Aorta (tissue), 5 donors: ENCODE measurements around the gene ANKRD65. TPM values are rescaled to one million over a fixed set of nuclear protein-coding genes. Genes with fewer than 3 reads are reported as not detected.
"Not testable (repeated sequence)": the region's sequence is repeated elsewhere in the genome, so short reads cannot be mapped to it uniquely, and the experiment has no call there.

Source experiments
- ATAC-seq: fragments of 200-7000 bp; cut with Tn5 transposase; one replicate; pipeline ENCODE4 v1.9.1; 2022; ENCODE audit warnings: moderate library complexity; ENCODE audit not compliant: low FRiP score
- DNase-seq, 2 donors: peaks; one replicate each; pipeline ENCODE4 v3.0.0-alpha.2; 2020
- H3K27ac ChIP-seq, 2 donors: one replicate each; pipeline ENCODE4 v1.5.1; 2013; ENCODE audit warnings: low read length in 2 of 2, mild to moderate bottlenecking in 2 of 2, moderate library complexity in 2 of 2, control low read depth in 1 of 2, inconsistent platforms in 1 of 2, low read depth in 1 of 2
- H3K27me3 ChIP-seq, 2 donors: one replicate each; pipeline ENCODE4 v1.6.1; 2013; ENCODE audit warnings: control low read depth in 1 of 2, low read length in 1 of 2, mild to moderate bottlenecking in 1 of 2, moderate library complexity in 1 of 2; ENCODE audit not compliant: insufficient read depth in 2 of 2, control insufficient read depth in 1 of 2
- H3K36me3 ChIP-seq, 2 donors: one replicate each; pipeline ENCODE4 v1.6.1; 2013; ENCODE audit warnings: control low read depth in 1 of 2, low read length in 1 of 2, mild to moderate bottlenecking in 1 of 2; ENCODE audit not compliant: insufficient read depth in 2 of 2, control insufficient read depth in 1 of 2
- H3K4me1 ChIP-seq, 2 donors: one replicate each; pipeline ENCODE4 v1.6.1; 2013; ENCODE audit warnings: low read length in 2 of 2, control low read depth in 1 of 2, mild to moderate bottlenecking in 1 of 2, moderate library complexity in 1 of 2; ENCODE audit not compliant: insufficient read depth in 2 of 2, control insufficient read depth in 1 of 2
- H3K4me3 ChIP-seq, 2 donors: one replicate each; pipeline ENCODE4 v1.5.1; 2013; ENCODE audit warnings: low read length in 2 of 2, control low read depth in 1 of 2, mild to moderate bottlenecking in 1 of 2
- H3K9me3 ChIP-seq: one replicate; pipeline ENCODE4 v1.6.1; 2013; ENCODE audit warnings: mild to moderate bottlenecking, low read length; ENCODE audit not compliant: control insufficient read depth
- WGBS, 2 donors: extraction: QIAGEN DNeasy Blood & Tissue Kit; methylation state at CpG; one replicate each; pipeline ENCODE4 v1.1.7; 2013; 5-methylcytosine and 5-hydroxymethylcytosine counted together
- intact Hi-C, 2 donors: fragments of 100-400 bp; cut with DNase I; formaldehyde crosslinking; loops; one replicate each; pipeline versions ENCODE4 v1.14.2 to v1.15.0; 2022
- polyA plus RNA-seq, 2 donors: library from polyadenylated mRNA; stranded (reverse); fragments of 200-250 nt; gene quantifications; one replicate each; pipeline ENCODE4 v1.2.3, GENCODE V29; 2013
- total RNA-seq, 2 donors: library from RNA; stranded (reverse); fragmentation: NEBNext Ultra II Directional; extraction: Animal tissue kit (Norgen Biotek cat#: 25700); gene quantifications; one replicate each; pipeline ENCODE4 v1.2.1, GENCODE V29; 2021
- donor health status: healthy with polysubstance abuse.
- donor health status: Bipolar disorder and iron deficiency.
- donor health status: DM: no; HTN: no; CAD: no.
- donor health status: DM: no; HTN: no; CAD: no.
- donor health status: DM: yes; HTN: yes; CAD: no.

The ANKRD65 gene
- total and polyA plus RNA-seq, 4 donors, result 0.13 to 6.9 (median 1.5) TPM; not detected in 1

GRCh38 chr1:1385339-1385738 lies 35.7 kb downstream of the ANKRD65 start:
- H3K4me3 ChIP-seq, intact Hi-C loops, DNase-seq, H3K27ac ChIP-seq, ATAC-seq, H3K9me3 ChIP-seq, H3K4me1 ChIP-seq, H3K27me3 ChIP-seq: not testable (repeated sequence)
- WGBS, 2 donors, result 94 to 95% methylated on average over 29 of the region's 29 CpGs
- H3K36me3 ChIP-seq, result peaks cover 3 to 18% of the 10 kb centered on the region in 2 donors

DNA sequence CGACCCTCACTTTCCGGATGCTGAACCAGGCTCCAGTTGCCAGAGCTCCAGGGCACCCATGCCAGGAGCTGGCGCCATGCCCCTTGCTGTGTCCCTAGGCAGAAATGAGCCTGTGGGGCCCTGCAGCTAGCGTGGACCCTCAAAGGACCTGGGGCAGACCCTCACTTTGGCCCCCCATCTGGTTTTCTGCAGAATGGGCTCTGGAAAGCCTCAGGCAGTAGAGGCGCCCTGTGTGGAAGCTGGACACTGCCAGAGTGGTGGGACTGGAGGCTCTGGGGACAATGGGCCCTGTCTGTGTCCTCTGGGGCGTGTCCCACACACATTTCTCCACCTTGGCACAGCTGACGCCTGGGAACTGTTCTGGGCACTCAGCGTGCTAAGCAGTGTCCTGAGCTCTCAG lies 39.8 kb downstream of the ANKRD65 start:
- WGBS, 2 donors, result 66 to 69% methylated on average over 8 of the region's 8 CpGs
- H3K27ac ChIP-seq, result no peak overlapping the region
- ATAC-seq (no peak), DNase-seq (no peak)
- intact Hi-C loops, result no loop called here
- no peak overlapping the region for H3K4me3 ChIP-seq
- peaks cover 0 to 3% of the 10 kb centered on the region in 2 donors for H3K36me3 ChIP-seq
- no peaks in the 10 kb centered on the region for H3K9me3 ChIP-seq
- no peaks in the 10 kb centered on the region for H3K27me3 ChIP-seq
- H3K4me1 ChIP-seq, result no peaks in the 10 kb centered on the region

DNA sequence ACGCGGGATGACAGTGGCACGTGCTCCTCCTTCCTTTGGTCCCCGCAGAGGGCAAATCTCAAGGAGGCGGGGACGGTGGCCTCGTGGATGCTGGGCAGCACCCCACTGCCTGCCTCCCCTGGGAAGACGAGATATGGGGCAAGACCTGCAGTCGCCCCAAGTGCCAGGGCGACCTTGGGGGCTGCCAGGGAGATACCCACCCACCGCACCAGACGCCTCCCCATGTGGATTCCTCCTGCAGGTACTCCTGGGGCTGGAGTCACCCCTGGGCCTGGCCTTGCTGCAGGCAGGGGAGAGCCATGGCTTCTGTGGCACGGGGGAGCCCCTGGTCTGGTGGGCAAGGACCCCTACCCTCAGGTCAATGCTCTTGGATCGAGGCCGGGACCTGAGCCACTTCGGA lies 40.2 kb downstream of the ANKRD65 start:
- no peaks in the 10 kb centered on the region for H3K9me3 ChIP-seq
- intact Hi-C loops, result no loop called here
- DNase-seq (no peak), ATAC-seq (no peak)
- H3K4me1 ChIP-seq, result no peaks in the 10 kb centered on the region
- no peak overlapping the region for H3K4me3 ChIP-seq
- no peak overlapping the region for H3K27ac ChIP-seq
- H3K36me3 ChIP-seq, result no peaks in the 10 kb centered on the region
- 87 to 92% methylated on average over 16 of the region's 16 CpGs for WGBS, 2 donors
- no peaks in the 10 kb centered on the region for H3K27me3 ChIP-seq

- DNase-seq, result no peak
- WGBS, 2 donors, result 90 to 92% methylated on average over 16 of the region's 16 CpGs
- no peaks in the 10 kb centered on the region for H3K9me3 ChIP-seq
- ATAC-seq, result no peak
- no peak overlapping the region for H3K27ac ChIP-seq
- intact Hi-C loops, result no loop called here
- no peaks in the 10 kb centered on the region for H3K36me3 ChIP-seq
- H3K4me3 ChIP-seq, result no peak overlapping the region
- H3K4me1 ChIP-seq, result no peaks in the 10 kb centered on the region
- no peaks in the 10 kb centered on the region for H3K27me3 ChIP-seq
These were observed 43.4 kb downstream of the ANKRD65 start for GRCh38 chr1:1377540-1378205.

DNA sequence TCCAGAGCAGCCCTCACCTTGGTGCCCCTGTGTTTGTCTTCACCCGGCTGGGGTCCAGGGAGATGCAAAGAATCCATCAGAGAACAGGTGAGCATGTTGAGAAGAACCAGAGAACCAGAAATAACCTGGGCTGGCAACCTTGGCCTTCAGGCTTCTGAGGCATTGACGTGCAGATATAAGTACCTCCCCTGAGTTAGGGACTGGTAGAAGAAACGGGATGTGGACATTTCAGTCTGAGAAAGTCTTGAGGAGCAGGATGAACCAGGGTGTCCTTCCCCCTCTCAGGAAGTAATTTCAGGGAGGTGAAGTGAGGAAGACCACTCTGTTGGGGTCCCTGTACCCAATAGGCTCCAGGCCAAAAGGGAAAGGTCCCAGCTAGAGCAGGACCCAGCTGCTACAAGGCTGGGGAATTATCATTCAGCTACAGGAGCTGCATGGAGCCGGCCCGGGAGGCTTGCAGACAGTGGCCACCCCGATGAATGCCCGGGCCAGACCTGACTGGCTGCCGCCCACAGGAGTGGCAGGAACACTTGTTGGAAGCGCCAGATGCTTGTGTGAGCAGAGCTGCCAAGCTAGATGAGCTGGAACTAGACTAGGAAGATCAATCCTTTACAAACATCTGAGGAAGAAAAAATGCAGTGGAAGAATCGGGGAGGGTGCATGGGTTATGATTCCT lies 44.4 kb downstream of the ANKRD65 start:
- Histone ChIP-seq H3K27ac (no peak overlapping the region), H3K36me3 (no peaks in the 10 kb centered on the region), H3K27me3 (no peaks in the 10 kb centered on the region), H3K4me3 (no peak overlapping the region), H3K4me1 (no peaks in the 10 kb centered on the region), H3K9me3 (no peaks in the 10 kb centered on the region)
- intact Hi-C loops, result no loop called here
- ATAC-seq (no peak), DNase-seq (no peak)
- WGBS, 2 donors, result 86 to 89% methylated on average over 10 of the region's 10 CpGs

- Histone ChIP-seq H3K4me3 (peak within 1 kb of the TSS; percentile 61 to 69), H3K27ac (peak within 1 kb of the TSS in 1 of 2 donors; percentile 73), H3K36me3 (no peaks in the 10 kb centered on the region), H3K27me3 (no peaks in the 10 kb centered on the region), H3K9me3 (no peaks in the 10 kb centered on the region), H3K4me1 (no peaks in the 10 kb centered on the region)
- intact Hi-C loops, result loop anchor here in 1 of 2 donors (1.0 kb wide), 1 partner anchor 67 kb away; the partner anchor contains the start of gene PUSL1
- WGBS, 2 donors, result 0% methylated on average over 63 to 85 of the region's 85 CpGs
- DNase-seq, result peak; percentile 99
- ATAC-seq, result peak; percentile 97
These were observed 46.0 kb downstream of the ANKRD65 start, which contains the start of gene AURKAIP1 for GRCh38 chr1:1374929-1375662. Gene AURKAIP1, minus strand, starts transcription at chr1:1375207. Its CDS starts 451 bp downstream, at chr1:1374756.

DNA sequence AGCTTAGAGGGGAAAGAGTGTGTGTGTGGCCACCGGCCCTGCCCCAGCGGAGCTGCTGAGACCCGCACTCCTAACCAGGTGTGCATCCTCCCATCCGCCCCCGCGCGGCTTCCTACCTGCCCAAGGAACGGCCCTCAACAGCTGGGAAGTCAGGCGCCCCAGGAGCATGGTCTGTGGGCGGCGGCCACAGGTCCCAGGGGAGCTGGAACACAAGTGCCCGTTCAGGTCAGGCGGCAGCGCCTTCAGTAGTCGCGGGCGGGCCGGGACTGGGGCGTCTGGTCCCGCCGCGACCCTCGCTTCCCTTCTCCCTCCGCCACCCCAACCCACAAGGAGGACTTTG lies 46.5 kb downstream of the ANKRD65 start:
- ATAC-seq, result no peak
- DNase-seq, result peak in 1 of 2 donors; percentile 71

GRCh38 chr1:1373815-1374588 lies 47.1 kb downstream of the ANKRD65 start:
- peak in 1 of 2 donors; percentile 51 for DNase-seq
- H3K4me1 ChIP-seq, result no peaks in the 10 kb centered on the region
- H3K27ac ChIP-seq, result no peak overlapping the region
- no peaks in the 10 kb centered on the region for H3K36me3 ChIP-seq
- no peaks in the 10 kb centered on the region for H3K9me3 ChIP-seq
- no peaks in the 10 kb centered on the region for H3K27me3 ChIP-seq
- peak overlapping the region; percentile 61 to 69 for H3K4me3 ChIP-seq
- 49% methylated on average over 51 to 52 of the region's 52 CpGs for WGBS, 2 donors
- intact Hi-C loops, result loop anchor here in 1 of 2 donors (2.0 kb wide), 1 partner anchor 25 kb away; the partner anchor contains the start of gene DVL1
- ATAC-seq, result no peak

More for the DNA sequence above, 46.5 kb downstream of the ANKRD65 start:
- Histone ChIP-seq H3K36me3 (no peaks in the 10 kb centered on the region), H3K9me3 (no peaks in the 10 kb centered on the region), H3K27ac (peak overlapping the region in 1 of 2 donors; percentile 73), H3K4me3 (peak overlapping the region; percentile 61 to 69), H3K4me1 (no peaks in the 10 kb centered on the region), H3K27me3 (no peaks in the 10 kb centered on the region)
- intact Hi-C loops, result no loop called here
- WGBS, 2 donors, result 0 to 1% methylated on average over 23 to 24 of the region's 24 CpGs
